Measurements from ENCODE around the gene TSC22D3. TPM values are rescaled to one million over a fixed set of nuclear protein-coding genes. Genes with fewer than 3 reads are reported as not detected.

Gene TSC22D3
- total RNA-seq, 1 donor from 2014 or later: 350 TPM

GRCh38 chrX:107738272-107738671 lies 37.3 kb downstream of the TSC22D3 start:
- DNase-seq: no peak
- Histone ChIP-seq H3K27ac (peak overlapping the region; percentile 24), H3K36me3 (no peaks in the 10 kb centered on the region), H3K4me3 (no peak overlapping the region), H3K9me3 (no peaks in the 10 kb centered on the region), H3K27me3 (ENCODE audit: low read depth) (no peaks in the 10 kb centered on the region), H3K4me1 (peaks cover 22% of the 10 kb centered on the region)
- no peak for ATAC-seq
- intact Hi-C loops (cut with DNase I): no loop called here
- no peak for TF ChIP-seq CTCF (IDR thresholded peaks at IDR 0.05)

- TF ChIP-seq CTCF (IDR thresholded peaks at IDR 0.05): no peak
- ATAC-seq: no peak
- no peak for DNase-seq
- H3K4me3 ChIP-seq: no peak overlapping the region
- H3K36me3 ChIP-seq: no peaks in the 10 kb centered on the region
- peaks cover 12% of the 10 kb centered on the region for H3K4me1 ChIP-seq
- peak overlapping the region; percentile 46 for H3K27ac ChIP-seq
- intact Hi-C loops (cut with DNase I): no loop called here
- H3K27me3 ChIP-seq (ENCODE audit: low read depth): no peaks in the 10 kb centered on the region
- H3K9me3 ChIP-seq: no peaks in the 10 kb centered on the region
Observed at GRCh38 chrX:107736781-107737531, 38.6 kb downstream of the TSC22D3 start.

GRCh38 chrX:107734646-107735045 lies 40.9 kb downstream of the TSC22D3 start:
- no peak for TF ChIP-seq CTCF (IDR thresholded peaks at IDR 0.05)
- no peak overlapping the region for H3K4me3 ChIP-seq
- no peaks in the 10 kb centered on the region for H3K27me3 ChIP-seq (ENCODE audit: low read depth)
- intact Hi-C loops (cut with DNase I): no loop called here
- no peak overlapping the region for H3K27ac ChIP-seq
- no peaks in the 10 kb centered on the region for H3K36me3 ChIP-seq
- H3K9me3 ChIP-seq: no peaks in the 10 kb centered on the region
- no peak for DNase-seq
- no peak for ATAC-seq
- peaks cover 18% of the 10 kb centered on the region for H3K4me1 ChIP-seq

GRCh38 chrX:107733686-107734085 lies 41.9 kb downstream of the TSC22D3 start:
- no peaks in the 10 kb centered on the region for H3K9me3 ChIP-seq
- DNase-seq (no peak), ATAC-seq (no peak)
- no peak overlapping the region for H3K27ac ChIP-seq
- intact Hi-C loops (cut with DNase I): no loop called here
- peaks cover 26% of the 10 kb centered on the region for H3K4me1 ChIP-seq
- no peak overlapping the region for H3K4me3 ChIP-seq
- TF ChIP-seq CTCF (IDR thresholded peaks at IDR 0.05): no peak
- no peaks in the 10 kb centered on the region for H3K27me3 ChIP-seq (ENCODE audit: low read depth)
- H3K36me3 ChIP-seq: no peaks in the 10 kb centered on the region

- intact Hi-C loops (cut with DNase I): no loop called here
- no peak for TF ChIP-seq CTCF (IDR thresholded peaks at IDR 0.05)
- H3K9me3 ChIP-seq: no peaks in the 10 kb centered on the region
- ATAC-seq (peak; percentile 94 to 97), DNase-seq (peak; percentile 88)
- no peaks in the 10 kb centered on the region for H3K27me3 ChIP-seq (ENCODE audit: low read depth)
- H3K4me3 ChIP-seq: no peak overlapping the region
- H3K4me1 ChIP-seq: peaks cover 33% of the 10 kb centered on the region
- H3K36me3 ChIP-seq: no peaks in the 10 kb centered on the region
- peak overlapping the region; percentile 58 for H3K27ac ChIP-seq
Observed at GRCh38 chrX:107731831-107732502, 43.6 kb downstream of the TSC22D3 start.

All from lower lobe of right lung (tissue), 2 donors.